Neural progenitor cell (in vitro differentiated cells): ENCODE measurements around the gene DBP.

Experiments used
- EZH2 ChIP-seq: fragments of 200-600 bp; sonication (generic); IDR thresholded peaks from 2 replicates; pipeline ENCODE4 v1.6.1; 2017; ENCODE audit warnings: antibody characterized with exemption, mild to moderate bottlenecking, moderate library complexity
- EZH2phosphoT487 ChIP-seq: fragments of 200-600 bp; sonication (generic); IDR thresholded peaks from 2 replicates; pipeline ENCODE4 v1.6.1; 2017; ENCODE audit warnings: antibody characterized with exemption

GRCh38 chr19:48664476-48664875, 27.3 kb upstream of the DBP start:
- TF ChIP-seq EZH2 (no peak), EZH2phosphoT487 (no peak)
